A673 (cell line): ENCODE measurements around the gene CDC42EP4.

Experiments
- CTCF ChIP-seq: fragments of 300-800, 200-600 bp; sonication (generic); conservative IDR thresholded peaks from 2 replicates; pipeline ENCODE4 v1.5.1; 2017; ENCODE audit warnings: low read depth, mild to moderate bottlenecking, antibody characterized with exemption, low read length, moderate library complexity, mixed read lengths
- EZH2 ChIP-seq: fragments of 200-600 bp; sonication (generic); IDR thresholded peaks from 2 replicates; pipeline ENCODE4 v1.6.1; 2017; ENCODE audit warnings: borderline replicate concordance, low read depth, mild to moderate bottlenecking, mixed read lengths, antibody characterized with exemption, low read length; ENCODE audit not compliant: poor library complexity, severe bottlenecking

- no peak for TF ChIP-seq EZH2
- TF ChIP-seq CTCF: peak; percentile 97
Observed at GRCh38 chr17:73255671-73256181, 56.1 kb downstream of the CDC42EP4 start.
